ENCODE results near the gene ABCC10.

- TF ChIP-seq CTCF (IDR thresholded peaks at IDR 0.05; ENCODE audit: poor library complexity, severe bottlenecking) (no peak), MXI1 (conservative IDR thresholded peaks at IDR 0.05; ENCODE audit: poor library complexity, severe bottlenecking) (no peak), REST (IDR thresholded peaks at IDR 0.05; ENCODE audit: borderline replicate concordance) (no peak), SMC3 (conservative IDR thresholded peaks at IDR 0.05; ENCODE audit: poor library complexity) (no peak), EZH2 (IDR thresholded peaks at IDR 0.05; ENCODE audit: borderline replicate concordance, insufficient read depth, low read length, poor library complexity, severe bottlenecking) (no peak), POLR2AphosphoS5 (IDR thresholded peaks at IDR 0.05) (no peak), EP300 (conservative IDR thresholded peaks at IDR 0.05; ENCODE audit: poor library complexity, severe bottlenecking) (no peak), TAF1 (IDR thresholded peaks at IDR 0.05; ENCODE audit: low read depth) (no peak), RAD21 (conservative IDR thresholded peaks at IDR 0.05) (no peak)
These were observed 32.2 kb downstream of the ABCC10 start for GRCh38 chr6:43459535-43459934.

All from neural cell (in vitro differentiated cells).